Activated CD4-positive, alpha-beta T cell treated with anti-CD3 and anti-CD28 coated beads, Interleukin-2, amount 50 U/mL, for 1 hour (primary cell): ENCODE measurements around the gene FOXP1.

ENCODE experiments used
- DNase-seq: peaks from one replicate; pipeline ENCODE4 v3.0.0-alpha.2; 2020

FOXP1 gene

DNA sequence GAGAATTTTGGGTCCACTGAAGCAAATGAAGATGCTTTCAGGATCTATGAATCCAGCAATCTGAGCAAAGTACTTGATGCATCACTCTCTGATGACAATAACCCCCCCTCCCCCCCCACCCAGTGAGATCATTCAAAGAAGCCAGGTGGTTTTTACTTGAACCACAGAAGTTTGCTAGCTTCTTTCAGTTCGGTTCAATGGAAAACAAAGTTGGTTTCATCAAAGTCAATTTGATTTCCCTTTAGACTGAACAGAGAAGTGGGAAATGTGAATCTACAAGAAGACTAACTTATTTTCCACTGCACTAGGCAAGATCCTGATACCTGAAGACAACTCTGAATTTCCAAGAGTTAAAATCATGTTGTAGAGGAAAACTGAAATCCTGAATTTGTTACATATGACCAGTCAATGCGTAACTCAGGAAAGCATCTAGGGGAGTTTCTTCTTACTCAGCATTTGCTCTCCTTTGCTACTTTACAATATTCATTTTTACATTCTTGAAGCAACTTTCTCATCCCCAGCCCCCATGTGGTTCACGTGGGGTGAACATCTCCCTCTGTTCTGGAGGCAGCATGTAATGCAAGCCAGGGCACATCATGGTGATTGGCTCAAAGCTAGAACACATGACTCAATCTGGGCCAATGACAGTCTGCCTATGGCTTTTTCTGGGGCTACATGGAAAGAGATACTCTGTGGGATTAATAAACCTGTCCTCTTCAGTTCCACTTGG is 572.6 kb downstream of the FOXP1 start:
- peak; percentile 48 for DNase-seq

- DNase-seq, result no peak
These were observed 575.1 kb downstream of the FOXP1 start for GRCh38 chr3:71008350-71008935.

- no peak for DNase-seq
These were observed 576.4 kb downstream of the FOXP1 start for GRCh38 chr3:71006810-71007785.

- DNase-seq, result no peak
These were observed 577.7 kb downstream of the FOXP1 start for GRCh38 chr3:71005702-71006321.

DNA sequence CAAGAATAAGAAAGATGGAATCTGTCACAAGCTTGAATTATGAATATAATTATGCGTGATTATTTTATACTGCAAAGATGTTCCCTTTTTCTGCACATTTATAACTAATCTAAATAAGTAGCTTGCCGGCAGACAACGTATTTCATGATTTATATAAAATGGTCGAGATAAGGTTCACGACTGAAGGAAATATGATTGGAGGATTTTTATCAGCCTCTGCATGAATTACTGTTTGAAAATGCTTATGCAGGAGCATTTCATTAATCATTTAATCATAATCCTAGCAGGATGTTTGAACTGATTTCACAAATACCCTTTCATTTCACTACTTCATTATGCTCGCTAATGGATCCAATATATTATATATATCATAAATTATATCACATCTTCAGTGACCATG is 580.0 kb downstream of the FOXP1 start:
- no peak for DNase-seq

- no peak for DNase-seq
These were observed 581.2 kb downstream of the FOXP1 start for GRCh38 chr3:71002298-71002697.

- DNase-seq, result no peak
These were observed 582.2 kb downstream of the FOXP1 start for GRCh38 chr3:71001303-71001830.

- no peak for DNase-seq
These were observed 583.0 kb downstream of the FOXP1 start for GRCh38 chr3:71000483-71000882.

DNA sequence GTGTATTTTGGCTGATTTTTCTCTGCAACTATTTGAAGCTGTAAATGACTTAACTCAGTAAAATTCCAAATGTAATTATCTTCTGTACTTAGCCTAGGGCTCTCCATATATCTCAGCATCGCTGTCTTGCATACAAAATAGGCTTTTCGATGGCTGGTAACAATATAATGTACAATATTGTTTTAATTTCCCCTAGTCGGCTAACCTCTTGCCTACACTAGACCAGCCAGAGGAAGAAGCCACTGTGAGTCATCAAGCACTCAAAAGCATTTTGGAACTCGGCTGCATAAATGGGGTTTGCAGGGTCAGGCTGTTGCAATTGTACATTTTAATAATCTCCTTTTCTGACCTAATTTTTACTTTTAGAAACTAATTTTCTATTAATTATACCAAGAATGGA is 583.8 kb downstream of the FOXP1 start:
- DNase-seq, result no peak

- no peak for DNase-seq
These were observed 587.4 kb downstream of the FOXP1 start for GRCh38 chr3:70996082-70996481.

DNA sequence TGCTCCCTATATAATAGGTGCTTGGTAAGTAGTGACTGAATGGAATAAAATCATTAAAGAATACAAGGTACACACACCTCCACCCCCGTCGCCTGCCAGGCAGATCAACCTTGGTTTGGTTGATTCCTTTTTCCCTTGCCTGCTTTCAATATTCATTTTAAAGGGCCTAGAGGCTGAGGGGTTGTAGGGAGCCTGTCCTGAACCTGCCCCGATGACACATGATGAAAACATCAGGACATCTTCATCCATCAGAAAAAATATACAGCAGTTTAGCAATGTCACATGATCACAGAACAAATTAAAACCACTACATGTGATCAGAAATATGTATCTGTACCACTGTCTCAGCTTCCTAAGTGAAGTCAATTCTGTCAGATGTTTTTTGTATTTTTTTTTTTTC is 588.9 kb downstream of the FOXP1 start:
- no peak for DNase-seq

GRCh38 chr3:70992562-70993204 is 590.8 kb downstream of the FOXP1 start:
- no peak for DNase-seq

- no peak for DNase-seq
These were observed 591.4 kb downstream of the FOXP1 start for GRCh38 chr3:70992131-70992530.

DNA sequence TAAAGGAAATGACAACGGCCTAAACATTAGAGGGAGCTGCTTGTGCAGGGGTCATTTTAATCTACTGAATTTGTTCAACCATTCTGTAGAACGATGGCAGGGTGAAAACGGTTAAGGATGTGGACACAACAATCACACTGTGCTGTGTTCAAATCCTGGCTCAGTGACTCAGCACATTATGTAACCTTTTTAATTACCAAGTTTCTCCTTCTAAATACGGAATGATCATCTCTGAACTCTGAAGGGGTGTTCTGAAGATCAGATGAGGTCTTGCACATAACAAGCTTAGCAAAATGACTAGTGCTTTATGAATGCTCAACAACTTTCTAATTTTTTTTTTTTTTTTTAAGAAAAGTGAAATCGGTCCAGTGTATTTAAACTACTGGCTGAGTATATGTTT is 592.8 kb downstream of the FOXP1 start:
- DNase-seq, result no peak

GRCh38 chr3:70990185-70990584 is 593.3 kb downstream of the FOXP1 start:
- DNase-seq, result no peak

DNA sequence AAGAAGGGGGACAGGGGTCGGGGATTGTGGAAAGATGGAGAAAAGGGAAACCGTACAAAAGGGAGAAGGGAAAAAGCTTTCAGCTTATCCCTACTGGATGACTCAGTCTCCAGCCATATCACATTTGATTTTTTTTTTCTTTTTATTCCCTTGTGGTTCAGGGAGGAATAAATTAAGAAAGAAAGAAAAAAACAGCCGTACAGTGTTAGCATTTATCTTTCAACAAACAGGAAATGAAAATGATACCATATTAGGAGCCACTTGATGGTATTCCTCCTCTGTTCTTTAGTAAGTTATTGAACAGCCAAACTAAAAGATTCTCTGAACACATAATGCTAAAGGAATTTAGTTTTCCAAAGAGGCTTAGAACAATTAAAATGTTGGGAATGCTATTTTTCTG is 594.4 kb downstream of the FOXP1 start:
- DNase-seq, result no peak

DNA sequence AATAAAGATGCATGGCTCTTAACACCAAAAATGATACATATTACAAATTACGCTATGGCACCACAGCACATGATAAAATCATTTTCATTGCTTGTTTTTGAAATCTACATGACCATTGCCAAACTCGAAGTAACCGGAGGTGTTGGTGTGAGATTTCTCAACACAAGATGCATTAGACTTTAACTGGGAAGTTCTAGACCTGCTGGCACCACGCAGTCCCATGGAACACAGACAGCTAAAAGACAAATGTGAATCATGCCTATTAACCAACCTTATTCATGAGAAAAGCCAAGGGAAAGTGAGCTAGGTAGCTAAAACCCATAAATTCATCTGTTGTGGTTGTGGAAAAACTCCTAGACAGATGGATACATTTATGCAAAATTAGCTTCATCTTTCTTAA is 595.4 kb downstream of the FOXP1 start:
- no peak for DNase-seq

GRCh38 chr3:70985572-70985971 is 598.0 kb downstream of the FOXP1 start:
- DNase-seq, result no peak

DNA sequence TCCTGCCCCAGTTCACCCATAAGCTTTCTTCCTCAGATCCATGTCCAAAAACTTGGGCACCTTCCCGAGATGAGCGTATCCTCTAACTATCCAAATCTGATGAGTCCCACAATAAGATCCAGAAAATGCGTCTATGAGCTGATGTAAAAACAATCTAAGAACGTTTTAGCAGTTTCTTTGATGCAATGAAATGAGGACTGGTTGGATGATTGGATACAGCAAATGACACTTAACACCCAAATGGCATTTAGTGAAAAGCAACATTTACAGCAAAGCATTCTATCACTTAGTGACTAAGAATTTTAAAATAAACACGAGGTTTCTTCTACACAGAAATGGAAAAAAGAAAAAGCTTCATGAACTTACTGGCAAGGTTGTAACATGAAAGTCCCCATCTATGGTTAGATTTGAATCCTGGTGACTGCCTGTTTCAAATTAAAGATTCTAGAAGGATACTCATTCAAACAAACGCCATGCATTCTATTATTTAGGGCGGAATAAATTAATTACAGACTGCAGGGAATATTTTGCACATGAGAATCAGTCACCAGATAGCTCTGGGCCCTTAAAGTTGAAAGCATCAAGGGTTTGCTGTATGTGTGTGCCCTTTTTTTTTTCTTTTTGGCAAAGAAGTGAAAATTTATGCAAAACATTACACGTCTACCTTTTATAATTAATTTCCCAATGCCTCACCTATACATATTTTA is 598.6 kb downstream of the FOXP1 start:
- no peak for DNase-seq

GRCh38 chr3:70982700-70983140 is 600.8 kb downstream of the FOXP1 start:
- no peak for DNase-seq

DNA sequence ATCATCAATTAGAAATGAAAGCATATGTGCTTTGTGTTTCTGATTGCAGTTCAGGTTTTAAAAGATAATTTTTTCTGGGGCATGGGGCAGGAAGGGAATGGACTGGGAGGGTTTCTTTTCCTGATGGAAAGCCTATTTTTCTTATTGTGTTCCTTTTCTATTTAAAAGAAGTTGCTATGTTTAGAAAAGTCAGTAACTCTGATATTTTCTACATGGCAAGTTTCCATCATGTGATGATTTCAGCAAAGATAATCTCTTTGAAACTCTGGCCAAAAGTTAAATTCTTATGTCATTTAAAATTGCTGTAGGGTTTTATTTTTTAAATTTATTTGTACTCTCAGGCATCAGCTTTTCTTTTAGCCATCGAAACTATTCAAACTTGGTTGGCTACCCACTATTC is 601.2 kb downstream of the FOXP1 start:
- no peak for DNase-seq
